DMS 273 treated with DMSO at 0.1 percent for 48 hours (cell line): ENCODE results near the gene CACFD1.

Experiments used
- DNase-seq: peaks from one replicate; lab custom pipeline; 2025; lab: John Stamatoyannopoulos, UW

Gene CACFD1

DNA sequence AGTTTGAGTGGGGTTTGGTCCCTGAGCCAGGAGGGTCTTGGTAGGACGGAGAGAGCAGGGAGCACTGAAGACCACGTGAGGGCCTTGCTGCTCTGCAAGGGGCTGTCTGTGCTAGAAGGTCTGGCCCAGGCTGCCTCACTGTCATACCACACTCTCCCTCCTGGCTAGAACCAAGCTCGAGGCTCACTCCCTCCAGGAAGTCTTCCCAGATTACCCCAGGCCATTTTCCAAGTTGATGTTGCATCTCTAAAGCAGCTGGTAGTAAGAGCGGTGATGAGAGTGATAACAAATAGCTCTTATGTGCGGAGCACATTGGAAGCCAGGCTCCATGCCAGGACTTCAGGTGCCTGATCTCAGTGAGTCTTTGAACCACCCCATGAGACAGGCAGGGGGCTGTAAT lies 58.4 kb downstream of the CACFD1 start:
- DNase-seq = no peak

DNA sequence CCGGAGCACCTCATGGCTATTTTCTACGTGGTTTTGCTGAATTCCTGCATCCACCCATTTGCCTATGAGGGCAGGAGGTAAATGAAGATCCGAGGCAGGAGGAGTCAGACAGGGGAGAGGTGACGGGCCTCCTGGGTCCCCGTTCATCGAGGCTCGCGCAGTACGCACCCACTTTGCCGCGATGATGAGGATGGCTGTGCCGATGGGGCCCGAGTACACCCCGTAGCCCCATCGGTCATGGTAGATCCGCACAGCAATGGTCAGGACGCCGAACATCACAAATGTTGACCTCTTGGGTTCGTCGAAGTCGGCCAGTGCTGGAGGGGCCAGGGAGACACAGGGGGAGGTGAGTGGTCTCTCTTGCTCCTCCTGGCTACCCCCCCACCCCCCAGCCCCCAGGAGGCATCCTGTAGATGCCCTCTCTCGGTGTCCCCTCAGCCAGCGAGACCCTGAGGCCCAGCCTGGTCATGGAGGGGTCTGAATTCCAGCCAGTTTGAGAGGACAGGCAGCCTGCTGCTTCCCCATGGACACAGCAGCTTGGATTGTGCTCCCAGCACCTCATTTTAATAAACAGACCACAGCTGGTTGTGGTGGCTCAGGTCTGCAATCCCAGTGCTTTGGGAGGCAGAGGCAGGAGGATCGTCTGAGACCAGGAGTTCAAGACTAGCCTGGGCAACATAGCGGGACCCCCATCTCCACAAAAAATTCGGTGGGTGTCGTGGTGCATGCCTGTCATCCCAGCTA lies 59.1 kb downstream of the CACFD1 start:
- no peak for DNase-seq

DNA sequence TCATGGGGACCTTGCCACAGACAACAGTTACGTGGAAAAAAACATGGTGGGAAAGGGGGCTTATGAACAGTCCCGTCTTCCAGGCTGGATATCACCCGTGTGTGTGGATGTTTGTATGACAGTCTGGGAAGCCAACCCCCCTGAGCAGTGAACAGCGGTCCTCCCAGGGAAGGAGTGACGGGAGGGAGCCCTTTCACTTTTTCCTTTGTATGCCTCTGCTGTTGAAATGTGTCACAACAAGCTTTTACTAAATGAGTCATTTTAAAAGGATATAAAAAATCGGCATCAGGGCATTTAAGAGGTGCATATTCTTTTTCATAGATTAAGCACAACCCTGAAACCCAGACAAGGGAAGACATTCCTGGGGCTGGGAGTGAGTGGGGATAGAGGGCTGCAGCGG lies 59.9 kb downstream of the CACFD1 start:
- no peak for DNase-seq

DNA sequence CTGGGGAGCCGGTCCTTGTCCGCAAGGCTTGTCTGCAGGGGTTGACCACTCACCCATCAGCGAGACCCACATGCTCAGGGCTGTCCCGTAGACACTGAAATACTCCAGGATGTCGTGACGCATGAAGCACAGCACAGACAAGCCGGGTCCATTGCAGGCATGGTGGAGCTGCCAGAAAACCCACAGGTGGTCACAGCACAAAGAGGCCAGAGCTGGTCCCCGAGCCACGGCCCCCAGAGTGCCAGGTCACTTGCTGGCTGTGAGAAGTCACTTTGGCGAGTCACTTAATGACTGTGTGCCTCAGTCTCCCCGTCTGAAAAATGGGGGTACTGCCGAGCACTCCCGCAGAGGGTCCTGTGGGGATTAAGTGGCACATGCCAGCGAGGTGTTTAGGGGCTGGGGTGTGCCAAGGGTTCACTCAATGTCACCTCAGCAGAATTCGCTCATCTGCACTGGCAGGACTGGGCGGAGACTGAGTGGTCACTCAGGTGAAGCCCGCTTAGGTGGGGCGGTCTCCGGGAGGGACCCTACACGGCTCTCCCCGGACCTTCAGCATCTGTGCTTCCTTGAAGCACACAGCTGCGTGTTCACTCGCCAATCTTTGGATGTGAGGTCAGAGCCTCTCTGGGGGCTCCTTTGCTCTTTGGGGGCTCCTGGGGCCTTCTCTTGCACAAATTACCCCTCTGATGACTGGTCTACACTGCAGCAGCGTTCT lies 60.5 kb downstream of the CACFD1 start:
- DNase-seq = no peak
